ENCODE results near the gene ZNF569.
"Not testable (repeated sequence)": the region's sequence is repeated elsewhere in the genome, so short reads cannot be mapped to it uniquely, and the experiment has no call there.

The ZNF569 gene

GRCh38 chr19:37391399-37391798 lies 75.8 kb downstream of the ZNF569 start:
- not testable (repeated sequence) for DNase-seq

- DNase-seq, result no peak
Observed at GRCh38 chr19:37389234-37389633, 78.0 kb downstream of the ZNF569 start.

DNA sequence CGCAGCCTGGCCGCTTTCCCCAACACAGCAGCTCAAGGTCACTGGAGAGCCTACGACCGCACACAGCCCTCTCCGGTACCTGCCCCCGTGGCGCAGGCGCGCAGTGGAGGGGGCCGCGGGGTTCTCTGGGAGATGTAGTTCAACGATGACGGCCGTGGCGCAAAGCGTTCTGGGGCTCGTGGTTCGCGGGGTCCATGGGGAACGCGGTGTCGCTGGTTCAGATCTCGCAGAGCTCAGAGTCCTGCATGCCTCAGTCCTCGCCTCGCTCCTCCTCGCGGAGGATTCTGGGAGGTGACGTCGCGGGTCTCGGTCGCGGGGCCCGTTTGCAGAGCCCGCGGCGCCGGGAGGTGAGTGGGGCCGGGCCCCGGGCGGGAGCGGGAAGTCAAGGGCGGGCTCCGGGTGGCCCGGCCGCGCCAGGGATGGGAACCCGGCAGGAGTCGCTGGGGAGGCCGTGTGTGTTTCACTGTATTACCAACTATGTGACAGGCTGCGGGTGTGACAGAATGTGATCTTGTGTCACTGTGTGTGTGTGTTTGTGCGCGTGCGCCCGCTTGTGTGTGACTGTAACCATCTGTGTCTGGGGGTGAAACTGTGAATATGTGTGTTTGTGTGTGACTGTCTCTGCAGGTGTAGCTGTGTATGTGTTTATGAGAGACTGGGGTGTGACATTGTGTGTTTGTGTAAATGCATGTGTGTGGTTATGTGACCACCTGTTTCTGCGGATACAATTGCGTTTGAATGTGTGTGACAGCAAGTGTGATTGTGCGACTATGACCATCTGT lies 96.2 kb downstream of the ZNF569 start, which contains the start of gene ZNF527:
Gene ZNF527 (plus strand): TSS at position 220 of the 782 bp plus-strand sequence. CDS start 3,100 bp downstream, outside the sequence.
- DNase-seq, result peak; percentile 86 to 93

DNA sequence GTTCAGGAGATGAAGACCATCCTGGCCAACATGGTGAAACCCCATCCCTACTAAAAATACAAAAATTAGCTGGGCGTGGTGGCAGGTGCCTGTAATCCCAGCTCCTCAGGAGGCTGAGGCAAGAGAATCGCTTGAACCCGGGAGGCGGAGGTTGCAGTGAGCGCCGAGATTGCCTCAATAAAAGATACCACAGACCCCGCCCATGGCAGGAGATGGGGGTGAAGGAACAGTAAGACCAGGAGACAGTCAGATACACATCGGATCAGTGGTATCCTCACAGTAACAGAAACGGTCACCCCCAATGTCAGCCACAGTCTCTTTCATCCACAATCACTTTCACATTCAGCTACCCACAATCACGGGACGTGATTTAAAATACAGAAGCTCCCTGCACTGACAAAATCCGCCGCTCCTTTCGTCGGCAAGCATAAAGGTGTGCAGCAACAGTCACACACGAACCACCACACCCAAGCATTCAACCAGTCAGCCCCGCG lies 96.8 kb downstream of the ZNF569 start:
- DNase-seq, result not testable (repeated sequence)

DNA sequence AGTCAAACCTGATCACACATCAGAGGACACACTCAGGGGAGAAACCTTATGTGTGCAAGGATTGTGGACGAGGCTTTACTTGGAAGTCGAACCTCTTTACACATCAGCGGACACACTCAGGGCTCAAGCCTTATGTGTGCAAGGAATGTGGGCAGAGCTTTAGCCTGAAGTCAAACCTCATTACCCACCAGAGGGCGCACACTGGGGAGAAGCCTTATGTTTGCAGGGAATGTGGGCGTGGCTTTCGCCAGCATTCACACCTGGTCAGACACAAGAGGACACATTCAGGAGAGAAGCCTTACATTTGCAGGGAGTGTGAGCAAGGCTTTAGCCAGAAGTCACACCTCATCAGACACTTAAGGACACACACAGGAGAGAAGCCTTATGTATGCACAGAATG lies 104.5 kb downstream of the ZNF569 start:
- DNase-seq, result no peak

GRCh38 chr19:37361994-37362393 lies 105.2 kb downstream of the ZNF569 start:
- no peak for DNase-seq

All from AML-193 (cell line).